Suprapubic skin (tissue), 4 donors: ENCODE measurements around the gene ITLN2.

Source experiments
- EP300 ChIP-seq: sonication (generic); formaldehyde crosslinking; IDR thresholded peaks from one replicate; pipeline ENCODE4 v1.6.1; 2017; ENCODE audit warnings: antibody characterized with exemption
- POLR2A ChIP-seq, 2 donors: fragments of 450-650 bp; IDR thresholded peaks; one replicate each; pipeline ENCODE4 v1.6.1; 2017; ENCODE audit warnings: antibody characterized with exemption in 2 of 2, mild to moderate bottlenecking in 2 of 2, moderate library complexity in 2 of 2
- POLR2AphosphoS5 ChIP-seq, 3 donors: sonication (generic); formaldehyde crosslinking; IDR thresholded peaks; one replicate each; pipeline ENCODE4 v1.6.1; 2017; ENCODE audit warnings: antibody characterized with exemption in 3 of 3
- TF ChIP-seq, protein P1 (sequence below), 2 donors: fragments of 200-600 bp in 1 of 2; fragments of 450-650 bp in 1 of 2; sonication (generic) in 1 of 2; IDR thresholded peaks; one replicate each; pipeline ENCODE4 v1.5.1; 2016 to 2019; ENCODE audit warnings: antibody characterized with exemption in 2 of 2, mild to moderate bottlenecking in 1 of 2, moderate library complexity in 1 of 2

DNA sequence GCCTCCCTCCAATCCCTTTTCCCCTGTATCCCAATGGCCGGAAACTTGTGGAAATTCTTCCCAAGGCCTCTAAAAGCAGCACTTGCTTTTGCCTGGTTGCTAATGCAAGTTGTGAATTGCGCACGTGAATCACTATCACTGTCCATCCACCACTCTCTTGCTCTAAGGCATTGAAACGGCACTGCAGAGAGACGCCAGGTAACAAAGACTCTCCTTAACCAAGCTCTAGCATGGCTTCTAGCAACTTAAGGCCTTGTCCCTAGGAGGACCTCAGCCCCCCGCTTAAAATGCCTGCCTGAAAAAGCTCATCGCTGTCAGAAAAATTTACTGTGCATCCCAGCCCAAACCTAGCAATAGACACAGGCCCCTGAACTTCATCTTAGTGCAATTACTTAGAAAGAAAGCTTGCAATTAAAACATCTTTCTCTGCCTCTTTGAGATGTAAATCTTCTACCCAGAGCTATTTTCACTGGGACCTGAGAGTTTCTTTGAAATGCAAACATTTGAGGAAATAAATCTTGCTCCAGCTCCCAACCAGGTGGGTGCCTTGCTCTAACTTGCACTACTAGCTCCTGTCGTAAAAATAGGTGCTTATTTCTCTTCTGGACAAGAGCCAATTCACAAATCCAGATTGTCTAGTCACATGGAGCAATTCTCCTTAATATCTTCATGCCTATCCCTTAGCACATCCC lies 32.9 kb upstream of the ITLN2 start:
- TF ChIP-seq, protein P1, sequence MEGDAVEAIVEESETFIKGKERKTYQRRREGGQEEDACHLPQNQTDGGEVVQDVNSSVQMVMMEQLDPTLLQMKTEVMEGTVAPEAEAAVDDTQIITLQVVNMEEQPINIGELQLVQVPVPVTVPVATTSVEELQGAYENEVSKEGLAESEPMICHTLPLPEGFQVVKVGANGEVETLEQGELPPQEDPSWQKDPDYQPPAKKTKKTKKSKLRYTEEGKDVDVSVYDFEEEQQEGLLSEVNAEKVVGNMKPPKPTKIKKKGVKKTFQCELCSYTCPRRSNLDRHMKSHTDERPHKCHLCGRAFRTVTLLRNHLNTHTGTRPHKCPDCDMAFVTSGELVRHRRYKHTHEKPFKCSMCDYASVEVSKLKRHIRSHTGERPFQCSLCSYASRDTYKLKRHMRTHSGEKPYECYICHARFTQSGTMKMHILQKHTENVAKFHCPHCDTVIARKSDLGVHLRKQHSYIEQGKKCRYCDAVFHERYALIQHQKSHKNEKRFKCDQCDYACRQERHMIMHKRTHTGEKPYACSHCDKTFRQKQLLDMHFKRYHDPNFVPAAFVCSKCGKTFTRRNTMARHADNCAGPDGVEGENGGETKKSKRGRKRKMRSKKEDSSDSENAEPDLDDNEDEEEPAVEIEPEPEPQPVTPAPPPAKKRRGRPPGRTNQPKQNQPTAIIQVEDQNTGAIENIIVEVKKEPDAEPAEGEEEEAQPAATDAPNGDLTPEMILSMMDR (IDR thresholded peaks at IDR 0.05): no peak
- TF ChIP-seq POLR2AphosphoS5 (IDR thresholded peaks at IDR 0.05) (no peak), POLR2A (IDR thresholded peaks at IDR 0.05) (no peak), EP300 (no peak)
